AG09309 (cell line): Measurements from ENCODE around the gene MAPK14.

Experiments used
- DNase-seq: peaks from one replicate; pipeline ENCODE4 v3.0.0-alpha.2; 2010; ENCODE audit warnings: low read depth
- H3K4me3 ChIP-seq: 2 replicates; pipeline ENCODE4 v1.5.1; 2011; ENCODE audit warnings: mild to moderate bottlenecking, low read depth, low read length, moderate library complexity; ENCODE audit not compliant: control insufficient read depth
- CTCF ChIP-seq: IDR thresholded peaks from 2 replicates; pipeline ENCODE4 v1.5.1; 2011; ENCODE audit warnings: mild to moderate bottlenecking, low read depth, low read length, inconsistent platforms; ENCODE audit not compliant: insufficient read depth, control insufficient read depth; ENCODE audit errors: missing control alignments

Gene MAPK14

GRCh38 chr6:36061236-36061635 lies 33.6 kb downstream of the MAPK14 start:
- no peak for TF ChIP-seq CTCF
- no peak for DNase-seq
- no peak overlapping the region for H3K4me3 ChIP-seq

GRCh38 chr6:36062247-36062646 lies 34.6 kb downstream of the MAPK14 start:
- TF ChIP-seq CTCF, result no peak
- no peak for DNase-seq

GRCh38 chr6:36063318-36064060 lies 35.9 kb downstream of the MAPK14 start:
- no peak for TF ChIP-seq CTCF
- no peak for DNase-seq

More at GRCh38 chr6:36062247-36062646, 34.6 kb downstream of the MAPK14 start:
- no peak overlapping the region for H3K4me3 ChIP-seq

GRCh38 chr6:36064770-36065396 lies 37.3 kb downstream of the MAPK14 start:
- no peak for TF ChIP-seq CTCF
- DNase-seq, result no peak

More at GRCh38 chr6:36063318-36064060, 35.9 kb downstream of the MAPK14 start:
- H3K4me3 ChIP-seq, result no peak overlapping the region

GRCh38 chr6:36065916-36066315 lies 38.3 kb downstream of the MAPK14 start:
- no peak for TF ChIP-seq CTCF
- no peak overlapping the region for H3K4me3 ChIP-seq
- no peak for DNase-seq

More at GRCh38 chr6:36064770-36065396, 37.3 kb downstream of the MAPK14 start:
- H3K4me3 ChIP-seq, result no peak overlapping the region

GRCh38 chr6:36066817-36067216 lies 39.2 kb downstream of the MAPK14 start:
- no peak overlapping the region for H3K4me3 ChIP-seq
- no peak for TF ChIP-seq CTCF
- no peak for DNase-seq
